NCI-H2081 (cell line): ENCODE results near the gene CTNNA1.
A peak's percentile ranks its signal among the peaks of the same experiment; 100 is the strongest.
"Not testable (repeated sequence)": the region's sequence is repeated elsewhere in the genome, so short reads cannot be mapped to it uniquely, and the experiment has no call there.

Source experiments
- DNase-seq, 2 experiments: peaks; one replicate each; lab custom pipeline; 2025; lab: John Stamatoyannopoulos, UW

CTNNA1 gene

DNA sequence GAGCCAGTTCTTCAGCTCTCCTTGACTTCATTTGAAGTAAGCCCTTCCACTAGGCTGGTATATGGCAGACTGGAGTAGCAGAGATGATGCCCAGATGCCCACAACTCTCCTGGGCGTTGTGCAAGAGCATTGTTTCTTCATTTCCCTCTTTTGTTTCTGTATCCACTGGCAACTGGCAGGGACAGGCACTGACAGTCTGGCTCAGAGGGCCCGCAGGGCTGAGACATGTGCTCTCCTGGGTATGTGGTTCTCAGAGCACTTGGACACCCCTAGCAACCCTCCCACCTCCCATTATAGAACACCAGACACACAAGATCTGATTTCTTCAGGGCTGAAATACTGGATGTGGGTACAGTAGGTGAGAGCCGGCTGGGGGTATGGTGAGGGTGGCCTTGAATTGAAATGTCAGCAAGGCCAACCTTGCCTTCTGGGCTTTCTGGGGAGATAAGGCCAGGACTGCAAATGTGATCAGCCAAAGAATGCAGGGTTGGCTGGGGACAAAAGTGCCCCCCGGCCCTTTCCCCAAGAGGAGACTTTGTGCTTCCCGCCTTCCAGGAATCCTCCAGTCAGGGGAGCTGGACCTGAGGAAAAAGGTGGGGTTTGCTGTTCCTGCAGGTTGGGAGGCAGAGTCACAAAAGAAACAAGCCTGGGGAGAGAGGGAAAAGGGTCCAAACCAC lies 28.6 kb upstream of the CTNNA1 start:
- no peak for DNase-seq

GRCh38 chr5:138725153-138725817 lies 27.9 kb upstream of the CTNNA1 start:
- peak; percentile 83 to 91 for DNase-seq

DNA sequence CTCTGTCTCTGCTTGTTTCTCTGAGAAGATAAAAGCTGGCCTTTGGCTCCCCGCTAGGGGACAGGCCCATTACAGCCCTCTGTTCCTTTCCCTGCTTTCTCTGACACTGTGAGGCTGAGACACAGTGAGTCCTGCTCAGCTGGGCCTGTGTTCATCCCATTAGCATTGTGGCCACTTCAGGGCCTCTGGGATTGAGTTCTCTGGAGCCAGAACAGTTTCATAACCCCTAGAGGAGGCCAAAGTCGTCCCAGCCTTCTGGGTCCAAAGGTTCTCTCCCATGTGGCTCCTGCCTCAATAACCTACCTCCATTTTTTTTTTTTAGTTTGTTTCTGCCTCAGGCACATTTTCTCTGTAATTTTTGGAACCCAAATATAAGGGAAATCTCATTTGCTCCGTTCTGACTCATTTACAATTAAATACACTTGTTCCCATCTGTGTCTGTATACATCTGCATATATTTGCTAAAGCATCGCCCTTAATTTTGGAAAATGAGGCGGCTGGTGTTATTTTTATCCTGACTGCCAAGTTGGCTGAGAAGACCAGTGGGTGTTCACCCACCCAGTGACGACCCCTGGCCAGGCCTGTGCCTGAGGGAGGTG lies 27.3 kb upstream of the CTNNA1 start:
- DNase-seq: peak in 1 of 2 experiments; percentile 19

- DNase-seq: no peak
Measured at GRCh38 chr5:138726848-138727247, 26.4 kb upstream of the CTNNA1 start.

DNA sequence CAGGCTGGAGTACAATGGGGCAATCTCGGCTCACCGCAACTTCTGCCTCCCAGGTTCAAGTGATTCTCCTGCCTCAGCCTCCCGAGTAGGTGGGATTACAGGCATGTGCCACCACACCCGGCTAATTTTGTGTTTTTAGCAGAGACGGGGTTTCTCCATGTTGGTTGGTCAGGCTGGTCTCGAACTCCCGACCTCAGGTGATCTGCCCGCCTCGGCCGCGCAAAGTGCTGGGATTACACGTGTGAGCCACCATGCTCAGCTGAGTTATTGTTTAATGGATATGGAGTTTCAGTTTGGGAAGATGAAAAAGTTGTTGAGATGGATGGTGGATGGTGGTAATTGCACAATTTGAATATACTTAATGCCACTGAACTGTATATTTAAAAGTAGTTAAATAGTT lies 22.7 kb upstream of the CTNNA1 start:
- not testable (repeated sequence) for DNase-seq

DNA sequence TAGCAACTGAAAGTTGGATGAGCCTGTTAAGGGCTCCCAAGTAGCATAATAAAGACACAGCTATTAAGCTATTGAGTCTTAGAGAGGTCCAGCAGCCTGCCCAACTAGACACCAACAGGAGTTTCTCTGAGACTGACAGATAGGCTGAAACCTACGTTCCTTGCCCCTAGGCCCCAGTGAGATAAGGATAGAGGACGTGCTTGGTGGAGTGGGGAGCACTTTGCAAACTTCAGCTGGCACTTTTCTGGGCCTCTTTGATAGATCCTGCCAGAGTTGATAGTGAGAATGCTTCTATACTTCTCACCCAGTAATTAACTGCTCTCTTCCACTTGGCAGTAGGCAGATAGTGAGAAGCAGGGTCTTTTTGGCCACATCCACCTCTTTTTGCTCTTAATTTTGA lies 20.8 kb upstream of the CTNNA1 start:
- DNase-seq: no peak

- DNase-seq: peak in 1 of 2 experiments; percentile 13
Measured at GRCh38 chr5:138732933-138733332, 20.3 kb upstream of the CTNNA1 start.

GRCh38 chr5:138733509-138733908 lies 19.7 kb upstream of the CTNNA1 start:
- DNase-seq: no peak

DNA sequence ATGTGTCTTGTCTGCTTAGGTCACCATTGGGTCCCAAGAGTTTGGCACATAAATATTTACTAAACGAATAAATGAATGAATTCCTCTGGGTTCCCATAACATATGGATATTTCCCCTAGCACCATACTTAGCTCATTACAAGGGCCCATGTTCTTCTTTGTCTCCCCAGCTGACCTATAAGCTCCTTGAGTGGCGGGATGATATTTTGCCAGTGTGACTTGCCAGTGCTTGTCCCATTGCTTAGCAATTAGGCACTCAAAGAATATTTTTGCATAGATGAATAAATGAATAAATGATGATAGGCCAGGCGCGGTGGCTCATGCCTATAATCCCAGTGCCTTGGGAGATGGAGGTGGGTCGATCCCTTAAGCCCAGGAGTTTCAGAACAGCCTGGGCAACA lies 16.9 kb upstream of the CTNNA1 start:
- no peak for DNase-seq

- DNase-seq: no peak
Measured at GRCh38 chr5:138737494-138738265, 15.5 kb upstream of the CTNNA1 start.

GRCh38 chr5:138738399-138738798 lies 14.8 kb upstream of the CTNNA1 start:
- no peak for DNase-seq

DNA sequence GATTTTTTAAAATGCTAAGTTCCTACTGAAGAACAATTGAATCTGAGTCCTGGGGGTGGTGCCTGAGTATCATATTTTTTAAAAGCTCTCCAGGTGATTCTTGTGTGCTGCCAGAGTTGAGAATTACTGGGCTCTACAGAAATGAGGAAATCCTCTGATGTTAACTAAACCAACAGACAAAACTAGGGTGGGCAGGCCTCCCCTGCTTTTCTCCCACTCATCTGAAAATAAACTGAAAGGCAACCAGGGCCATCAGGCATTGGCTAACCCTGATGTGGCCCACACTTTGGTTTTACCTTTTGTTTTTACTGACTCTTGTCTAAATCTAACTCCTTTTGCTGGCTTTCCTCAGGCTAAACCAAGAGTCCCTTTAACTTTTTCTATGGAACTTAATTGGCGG lies 13.3 kb upstream of the CTNNA1 start:
- no peak for DNase-seq

DNA sequence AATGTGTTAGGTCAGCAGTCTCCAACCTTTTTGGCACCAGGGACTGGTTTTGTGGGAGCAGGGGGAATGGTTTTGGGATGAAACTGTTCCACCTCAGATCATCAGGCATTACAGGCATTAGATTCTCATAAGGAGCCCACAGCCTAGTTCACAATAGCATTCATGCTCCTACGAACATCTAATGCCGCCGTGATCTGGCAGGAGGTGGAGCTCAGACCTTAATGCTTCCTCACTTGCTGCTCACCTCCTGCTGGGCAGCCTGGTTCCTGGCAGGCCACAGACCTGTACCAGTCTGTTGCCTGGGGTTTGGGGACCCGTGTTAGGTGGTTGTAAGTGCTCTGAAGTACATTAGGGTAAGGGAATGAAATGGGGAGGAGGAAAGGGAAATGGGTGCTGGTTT lies 9.7 kb upstream of the CTNNA1 start:
- DNase-seq: no peak

DNA sequence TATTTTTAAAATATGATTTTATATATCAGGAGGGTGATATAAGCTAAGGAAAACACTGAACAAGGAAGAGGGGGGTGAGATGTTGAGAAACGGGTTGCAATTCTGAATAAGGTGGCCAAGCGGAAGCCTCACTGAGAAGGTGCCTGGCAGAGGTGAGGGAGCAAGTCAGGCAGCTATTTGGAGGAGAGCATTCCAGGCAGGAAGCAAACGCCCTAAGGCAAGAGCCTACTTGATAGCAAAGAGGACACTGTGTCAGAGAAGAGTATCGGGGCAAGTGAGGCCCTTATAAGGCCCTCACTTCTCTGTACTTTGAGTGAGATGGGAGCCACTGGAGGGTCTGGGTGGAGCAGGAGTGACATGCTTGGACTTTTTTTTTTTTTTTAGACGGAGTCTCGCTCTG lies 8.0 kb upstream of the CTNNA1 start:
- no peak for DNase-seq

DNA sequence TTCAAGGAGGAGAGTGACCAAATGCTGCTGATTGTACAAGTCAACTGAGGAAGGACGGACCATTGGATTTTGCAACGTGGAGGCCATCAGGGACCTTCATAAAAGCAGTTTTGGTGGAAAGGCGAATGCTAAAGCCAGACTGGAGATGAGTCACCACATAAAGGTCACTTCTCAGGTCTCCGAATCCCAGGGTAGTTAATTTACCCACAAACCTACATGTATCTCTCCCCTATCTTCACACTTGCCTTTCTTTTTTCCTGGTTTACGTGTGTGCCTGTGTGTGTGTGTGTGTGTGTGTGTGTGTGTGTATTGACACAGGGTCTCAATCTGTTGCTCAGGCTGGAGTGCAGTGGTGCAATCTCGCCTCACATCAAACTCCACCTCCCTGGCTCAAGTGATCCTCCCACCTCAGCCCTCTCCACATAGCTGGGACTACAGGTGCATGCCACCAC lies 4.6 kb upstream of the CTNNA1 start:
- DNase-seq: no peak

GRCh38 chr5:138751344-138751743 lies 1.9 kb upstream of the CTNNA1 start:
- DNase-seq: not testable (repeated sequence)

GRCh38 chr5:138752341-138752950 lies 779 bp upstream of the CTNNA1 start:
- DNase-seq: no peak

GRCh38 chr5:138753794-138754698 lies 821 bp downstream of the CTNNA1 start:
- DNase-seq: peak; percentile 51 to 59

GRCh38 chr5:138754699-138755057 lies 1.5 kb downstream of the CTNNA1 start:
- no peak for DNase-seq

- DNase-seq: no peak
Measured at GRCh38 chr5:138755084-138755748, 2.0 kb downstream of the CTNNA1 start.
